ENCODE results near the gene DNAH1. TPM values are rescaled to one million over a fixed set of nuclear protein-coding genes. Genes with fewer than 3 reads are reported as not detected.

The DNAH1 gene
- total RNA-seq, 4 donors from 2014 or later = 3.2 to 8.1 (median 6.2) TPM

DNA sequence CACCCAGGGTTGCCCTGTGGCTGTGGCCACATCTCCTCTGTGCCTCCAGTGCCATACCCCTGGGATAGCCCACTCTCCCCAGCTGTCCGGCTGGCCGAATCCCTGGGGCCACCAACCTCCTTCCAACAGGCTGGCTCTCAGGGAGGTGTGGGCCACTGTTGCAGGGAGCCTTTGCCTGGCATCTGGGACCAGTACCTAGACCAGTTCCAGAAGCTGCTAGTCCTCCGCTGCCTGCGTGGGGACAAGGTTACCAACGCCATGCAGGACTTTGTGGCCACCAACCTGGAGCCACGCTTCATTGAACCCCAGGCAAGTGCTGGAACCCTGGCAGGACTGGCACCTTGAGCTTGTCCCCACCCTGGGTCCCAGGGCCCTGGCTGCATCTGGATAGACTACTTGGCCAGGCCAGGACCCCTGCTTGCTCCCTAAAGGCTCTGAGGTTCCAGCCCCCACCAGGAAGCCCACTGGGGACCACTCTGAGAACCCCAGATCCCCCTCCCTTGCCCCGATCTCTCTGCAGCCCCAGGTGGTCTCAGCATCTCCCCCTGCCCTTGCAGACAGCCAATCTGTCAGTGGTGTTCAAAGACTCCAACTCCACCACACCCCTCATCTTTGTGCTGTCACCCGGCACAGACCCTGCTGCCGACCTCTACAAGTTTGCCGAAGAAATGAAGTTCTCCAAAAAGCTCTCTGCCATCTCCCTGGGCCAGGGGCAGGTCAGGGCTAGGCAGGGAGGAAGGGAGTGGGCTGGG is 78.8 kb downstream of the DNAH1 start:
- no peak for ATAC-seq
- no peaks in the 10 kb centered on the region for H3K27me3 ChIP-seq
- no peaks in the 10 kb centered on the region for H3K4me1 ChIP-seq
- peaks cover 0 to 47% of the 10 kb centered on the region in 2 donors for H3K36me3 ChIP-seq
- 60% methylated on average over 2 of the region's 10 CpGs; no CpG with 5 or more reads in 1 of the 2 donors for WGBS, 2 donors (ENCODE audit: low coverage in 1 of 2)
- no peak overlapping the region for H3K4me3 ChIP-seq
- TF ChIP-seq POLR2A (IDR thresholded peaks at IDR 0.05) = no peak
- TF ChIP-seq, protein P1, sequence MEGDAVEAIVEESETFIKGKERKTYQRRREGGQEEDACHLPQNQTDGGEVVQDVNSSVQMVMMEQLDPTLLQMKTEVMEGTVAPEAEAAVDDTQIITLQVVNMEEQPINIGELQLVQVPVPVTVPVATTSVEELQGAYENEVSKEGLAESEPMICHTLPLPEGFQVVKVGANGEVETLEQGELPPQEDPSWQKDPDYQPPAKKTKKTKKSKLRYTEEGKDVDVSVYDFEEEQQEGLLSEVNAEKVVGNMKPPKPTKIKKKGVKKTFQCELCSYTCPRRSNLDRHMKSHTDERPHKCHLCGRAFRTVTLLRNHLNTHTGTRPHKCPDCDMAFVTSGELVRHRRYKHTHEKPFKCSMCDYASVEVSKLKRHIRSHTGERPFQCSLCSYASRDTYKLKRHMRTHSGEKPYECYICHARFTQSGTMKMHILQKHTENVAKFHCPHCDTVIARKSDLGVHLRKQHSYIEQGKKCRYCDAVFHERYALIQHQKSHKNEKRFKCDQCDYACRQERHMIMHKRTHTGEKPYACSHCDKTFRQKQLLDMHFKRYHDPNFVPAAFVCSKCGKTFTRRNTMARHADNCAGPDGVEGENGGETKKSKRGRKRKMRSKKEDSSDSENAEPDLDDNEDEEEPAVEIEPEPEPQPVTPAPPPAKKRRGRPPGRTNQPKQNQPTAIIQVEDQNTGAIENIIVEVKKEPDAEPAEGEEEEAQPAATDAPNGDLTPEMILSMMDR (IDR thresholded peaks at IDR 0.05) = no peak
- no peak for TF ChIP-seq POLR2AphosphoS5 (IDR thresholded peaks at IDR 0.05)
- no peak for TF ChIP-seq EP300 (IDR thresholded peaks at IDR 0.05)
- H3K27ac ChIP-seq = no peak overlapping the region
- H3K9me3 ChIP-seq = no peaks in the 10 kb centered on the region

DNA sequence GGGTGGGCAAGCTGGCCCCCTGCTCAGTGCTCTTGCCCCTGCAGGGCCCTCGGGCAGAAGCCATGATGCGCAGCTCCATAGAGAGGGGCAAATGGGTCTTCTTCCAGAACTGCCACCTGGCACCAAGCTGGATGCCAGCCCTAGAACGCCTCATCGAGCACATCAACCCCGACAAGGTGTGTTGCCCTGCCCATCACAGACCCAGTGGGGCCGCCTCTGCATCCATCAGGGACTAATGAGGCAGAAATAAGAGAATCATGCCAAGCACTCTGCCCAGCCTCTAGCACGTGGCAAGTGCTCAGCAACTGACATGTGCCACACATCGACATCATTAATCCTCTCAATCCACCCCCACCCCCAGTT is 79.4 kb downstream of the DNAH1 start:
- Histone ChIP-seq H3K27me3 (no peaks in the 10 kb centered on the region), H3K36me3 (peaks cover 0 to 53% of the 10 kb centered on the region in 2 donors), H3K9me3 (no peaks in the 10 kb centered on the region), H3K4me3 (no peak overlapping the region), H3K27ac (no peak overlapping the region), H3K4me1 (no peaks in the 10 kb centered on the region)
- TF ChIP-seq, protein P1 (IDR thresholded peaks at IDR 0.05) = no peak
- TF ChIP-seq POLR2AphosphoS5 (IDR thresholded peaks at IDR 0.05) (no peak), POLR2A (IDR thresholded peaks at IDR 0.05) (no peak), EP300 (IDR thresholded peaks at IDR 0.05) (no peak)
- 72 to 94% methylated on average over 2 to 5 of the region's 8 CpGs for WGBS, 2 donors (ENCODE audit: low coverage in 1 of 2)
- ATAC-seq = no peak

DNA sequence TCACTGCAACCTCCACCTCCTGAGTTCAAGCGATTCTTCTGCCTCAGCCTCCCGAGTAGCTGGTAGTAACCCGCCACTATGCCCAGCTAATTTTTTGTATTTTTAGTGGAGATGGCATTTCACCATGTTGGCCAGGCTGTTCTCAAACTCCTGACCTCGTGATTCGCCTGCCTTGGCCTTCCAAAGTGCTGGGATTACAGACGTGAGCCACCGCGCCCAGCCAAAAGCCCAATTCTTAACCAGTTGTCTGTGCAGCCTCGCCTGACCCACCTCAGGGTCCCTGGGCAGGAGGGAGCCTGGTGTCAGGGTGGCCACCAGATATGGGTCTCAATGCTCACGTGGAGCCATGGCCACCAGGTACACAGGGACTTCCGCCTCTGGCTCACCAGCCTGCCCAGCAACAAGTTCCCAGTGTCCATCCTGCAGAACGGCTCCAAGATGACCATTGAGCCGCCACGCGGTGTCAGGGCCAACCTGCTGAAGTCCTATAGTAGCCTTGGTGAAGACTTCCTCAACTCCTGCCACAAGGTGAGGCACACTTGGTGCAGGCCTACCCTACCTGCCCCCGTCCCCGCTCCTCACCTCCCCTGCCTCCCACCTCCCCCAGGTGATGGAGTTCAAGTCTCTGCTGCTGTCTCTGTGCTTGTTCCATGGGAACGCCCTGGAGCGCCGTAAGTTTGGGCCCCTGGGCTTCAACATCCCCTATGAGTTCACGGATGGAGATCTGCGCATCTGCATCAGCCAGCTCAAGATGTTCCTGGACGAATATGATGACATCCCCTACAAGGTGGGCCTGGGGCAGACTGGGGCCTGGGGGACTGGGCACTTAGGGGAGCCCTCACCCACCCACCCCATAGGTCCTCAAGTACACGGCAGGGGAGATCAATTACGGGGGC is 80.1 kb downstream of the DNAH1 start:
- Histone ChIP-seq H3K9me3 (no peaks in the 10 kb centered on the region), H3K27me3 (no peaks in the 10 kb centered on the region), H3K4me1 (no peaks in the 10 kb centered on the region), H3K4me3 (no peak overlapping the region), H3K27ac (no peak overlapping the region), H3K36me3 (peaks cover 0 to 55% of the 10 kb centered on the region in 2 donors)
- ATAC-seq = no peak
- WGBS, 2 donors (ENCODE audit: low coverage in 1 of 2) = 93% methylated on average over 4 of the region's 25 CpGs; no CpG with 5 or more reads in 1 of the 2 donors
- TF ChIP-seq EP300 (IDR thresholded peaks at IDR 0.05) = no peak

DNA sequence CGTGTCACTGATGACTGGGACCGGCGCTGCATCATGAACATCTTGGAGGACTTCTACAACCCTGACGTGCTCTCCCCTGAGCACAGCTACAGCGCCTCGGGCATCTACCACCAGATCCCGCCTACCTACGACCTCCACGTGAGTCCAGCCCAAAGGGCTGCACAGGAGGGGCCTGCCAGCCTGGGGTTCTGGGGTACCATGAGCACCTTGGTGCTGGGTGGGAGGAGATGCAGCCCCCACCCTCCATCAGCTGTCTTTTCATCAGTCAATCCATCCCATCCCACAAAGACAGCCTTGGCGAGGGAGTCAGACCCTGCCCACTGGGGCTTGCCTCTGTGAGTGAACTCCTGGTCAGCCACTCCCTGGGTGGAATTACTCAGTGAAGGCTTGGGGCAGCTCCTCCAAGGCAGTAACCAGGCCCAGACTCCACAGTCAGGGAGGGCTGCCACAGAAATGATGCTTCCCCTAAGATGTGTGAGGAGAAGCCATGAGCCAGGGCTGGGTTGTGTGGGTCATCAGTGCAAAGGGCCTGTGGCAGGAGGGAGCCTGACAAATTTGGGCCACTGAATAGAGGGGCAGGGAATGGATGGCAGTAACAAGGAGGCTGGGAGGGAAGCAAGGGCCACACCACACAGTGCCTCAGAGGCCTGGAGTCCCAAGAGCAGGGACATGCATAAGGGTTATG is 80.9 kb downstream of the DNAH1 start:
- WGBS, 2 donors (ENCODE audit: low coverage in 1 of 2) = 90% methylated on average over 2 of the region's 10 CpGs; no CpG with 5 or more reads in 1 of the 2 donors
- Histone ChIP-seq H3K36me3 (peaks cover 0 to 55% of the 10 kb centered on the region in 2 donors), H3K4me3 (no peak overlapping the region), H3K9me3 (no peaks in the 10 kb centered on the region), H3K4me1 (no peaks in the 10 kb centered on the region), H3K27ac (no peak overlapping the region), H3K27me3 (no peaks in the 10 kb centered on the region)
- ATAC-seq = no peak
- TF ChIP-seq POLR2AphosphoS5 (IDR thresholded peaks at IDR 0.05) (no peak), EP300 (IDR thresholded peaks at IDR 0.05) (no peak), POLR2A (IDR thresholded peaks at IDR 0.05) (no peak)
- TF ChIP-seq, protein P1 (IDR thresholded peaks at IDR 0.05) = no peak

All from gastroesophageal sphincter (tissue), 4 donors.